ENCODE measurements around the gene RFK.

Gene RFK

DNA sequence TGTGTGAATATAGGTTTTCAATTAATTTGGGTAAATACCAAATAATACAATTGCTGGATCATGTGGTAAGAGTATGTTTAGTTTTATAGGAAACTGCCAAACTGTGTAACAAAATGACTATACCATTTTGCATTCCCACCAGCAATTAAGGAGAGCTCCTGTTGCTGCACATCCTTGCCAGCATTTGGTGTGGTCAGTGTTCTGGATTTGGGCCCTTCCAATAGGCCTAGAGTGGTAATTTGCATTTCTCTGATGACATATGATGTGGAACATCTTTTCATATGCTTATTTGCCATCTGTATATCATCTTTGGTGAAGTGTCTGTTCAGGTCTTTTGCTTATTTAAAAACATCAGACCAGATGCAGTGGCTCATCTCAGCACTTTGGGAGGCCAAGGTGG is 11.6 kb upstream of the RFK start:
- no peak for DNase-seq

DNA sequence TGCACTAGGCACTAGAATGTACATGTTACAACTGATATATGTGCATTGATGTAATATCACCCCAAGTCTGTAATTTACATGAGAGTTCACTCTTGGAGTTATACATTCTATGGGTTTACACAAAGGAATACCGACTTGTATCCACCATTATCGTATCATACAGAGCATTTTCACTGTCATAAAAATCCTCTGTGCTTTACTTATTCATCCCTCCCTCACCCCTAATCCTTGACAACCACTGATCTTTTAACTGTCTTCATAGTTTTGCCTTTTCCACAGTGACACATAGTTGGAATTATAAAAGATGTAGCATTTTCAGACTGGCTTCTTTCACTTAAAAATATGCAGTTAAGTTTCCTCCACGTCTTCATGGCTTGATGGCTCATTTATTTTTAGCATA is 11.1 kb upstream of the RFK start:
- no peak for DNase-seq

DNA sequence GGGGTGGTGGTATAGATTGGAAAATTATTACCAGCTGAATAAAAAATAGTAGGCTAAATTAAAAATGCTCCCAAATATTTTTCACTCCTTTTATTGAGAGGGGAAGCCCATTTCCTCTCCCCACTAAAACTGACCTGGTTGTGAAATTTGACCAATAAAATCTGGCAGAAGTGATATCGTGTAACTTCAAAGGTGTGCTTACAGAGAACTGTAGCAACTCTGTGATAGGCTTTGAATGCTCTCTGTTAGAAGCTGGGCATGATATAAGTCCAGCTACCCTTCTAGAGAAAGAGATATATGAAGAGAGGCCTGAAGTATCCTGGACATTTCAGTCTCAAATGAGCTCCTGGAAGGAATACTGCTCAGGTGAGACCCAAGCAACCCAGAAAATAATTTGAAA is 10.2 kb upstream of the RFK start:
- DNase-seq: no peak

DNA sequence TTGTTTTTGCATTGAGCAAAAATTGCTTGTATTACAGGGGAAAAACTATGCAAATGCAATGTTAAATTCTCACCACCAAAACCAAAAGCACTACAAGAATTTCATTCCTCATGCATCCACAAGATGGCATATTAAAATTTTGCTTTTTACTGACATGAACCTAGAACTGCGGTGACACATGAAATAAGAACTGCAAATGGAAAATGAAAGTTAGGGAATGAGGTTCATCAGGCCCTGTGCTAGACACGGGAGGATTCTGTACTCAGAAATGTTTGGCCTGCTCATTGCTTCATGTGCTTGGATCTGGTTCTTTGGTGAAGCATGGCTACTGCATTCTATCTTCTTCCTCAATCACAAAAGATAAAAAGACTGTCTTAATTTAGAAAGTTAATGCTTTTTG is 9.1 kb upstream of the RFK start:
- DNase-seq: no peak

DNA sequence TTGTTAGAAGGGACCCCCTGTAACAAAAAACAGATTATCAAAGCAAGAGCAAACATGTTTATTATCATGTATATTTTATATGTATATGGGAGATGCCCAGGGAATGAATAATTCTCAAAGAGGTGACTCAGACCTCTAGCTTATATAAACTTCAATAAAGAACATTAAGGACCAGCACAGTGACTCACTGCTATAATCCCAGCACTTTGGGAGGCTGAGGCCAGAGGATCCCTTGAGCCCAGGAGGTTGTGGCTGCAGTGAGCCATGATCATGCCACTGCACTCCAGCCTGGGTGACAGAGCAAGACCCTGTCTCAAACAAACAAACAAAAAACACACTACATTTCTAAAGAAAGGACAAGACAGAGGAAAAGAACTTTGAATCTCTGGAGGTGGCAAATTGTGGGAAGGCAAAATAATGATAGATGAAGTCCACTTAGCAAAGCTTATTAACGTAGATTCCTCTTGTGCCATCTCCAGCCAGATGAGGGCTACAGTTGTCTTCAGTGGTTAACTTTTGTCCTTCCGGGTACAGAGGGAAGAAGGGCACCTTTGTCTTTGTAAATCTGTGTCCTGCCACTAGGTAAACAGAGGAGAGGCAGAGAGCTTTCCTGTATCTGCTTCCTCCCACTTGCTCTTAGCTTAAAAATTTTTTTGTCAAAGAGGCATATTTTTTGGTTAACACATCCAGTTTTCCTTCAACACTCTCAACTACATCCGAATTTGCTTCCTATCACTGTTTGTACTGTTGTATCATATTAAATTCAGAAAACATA is 7.5 kb upstream of the RFK start:
- no peak for DNase-seq

DNA sequence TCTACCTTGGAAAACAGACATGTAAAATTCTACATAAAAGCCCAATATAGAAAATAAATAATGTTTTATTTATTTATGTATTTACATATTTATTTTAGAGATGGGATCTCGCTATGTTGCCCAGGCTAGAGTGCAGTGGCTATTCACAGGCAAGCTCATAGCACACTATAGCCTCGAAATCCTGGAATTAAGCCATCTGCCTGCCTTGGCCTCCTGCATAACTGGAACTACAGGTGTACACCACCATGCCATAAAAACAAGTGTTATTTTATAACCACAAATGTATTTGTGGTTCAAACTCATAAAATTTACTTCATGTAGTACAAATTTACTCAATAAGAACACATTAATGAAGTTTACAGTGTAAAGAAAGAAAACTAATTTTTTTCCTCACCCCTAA is 7.0 kb upstream of the RFK start:
- DNase-seq: no peak

DNA sequence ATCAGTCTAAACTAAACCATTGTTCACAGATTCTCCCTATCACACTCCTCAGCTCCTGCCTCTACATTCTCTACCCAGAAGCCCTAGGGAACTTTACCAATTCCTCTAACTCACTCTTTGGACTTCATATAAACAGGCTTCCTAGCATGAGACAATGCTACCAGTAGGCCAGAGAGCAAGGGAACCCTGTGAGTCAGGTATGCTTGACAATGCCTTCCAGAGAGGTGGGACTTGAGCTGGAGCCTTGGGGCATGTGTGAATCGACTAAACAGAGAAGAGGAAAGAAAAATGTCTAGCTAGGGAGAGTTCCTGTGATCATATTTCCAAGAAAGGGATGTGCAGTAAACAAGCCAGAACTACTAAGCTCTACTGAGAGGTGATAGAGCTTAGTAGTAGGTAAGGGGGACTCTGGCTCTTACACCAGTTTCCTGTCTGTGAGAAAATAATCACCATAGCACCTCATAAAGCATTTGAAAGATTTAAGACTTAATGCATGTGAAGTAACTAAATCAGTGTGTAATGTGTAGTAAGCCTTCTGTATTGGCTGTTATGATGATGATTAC is 6.4 kb upstream of the RFK start:
- no peak for DNase-seq

DNA sequence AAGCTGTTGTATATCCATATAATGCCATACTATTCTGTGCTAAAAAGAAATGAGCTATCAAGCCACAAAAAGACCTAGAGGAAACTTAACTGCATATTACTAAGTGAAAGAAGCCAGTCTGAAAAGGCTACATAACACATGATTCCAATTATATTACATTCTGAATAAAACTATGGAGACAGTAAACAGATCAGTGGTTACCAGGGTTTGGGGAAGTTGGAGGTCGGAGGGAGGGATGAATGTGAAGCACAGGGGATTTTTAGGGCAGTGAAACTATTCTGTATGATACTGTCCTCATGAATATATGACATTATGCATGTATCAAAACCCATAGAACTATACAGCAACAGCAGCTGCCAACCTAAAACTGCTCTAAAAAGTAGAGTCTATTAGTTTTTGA is 5.6 kb upstream of the RFK start:
- no peak for DNase-seq

DNA sequence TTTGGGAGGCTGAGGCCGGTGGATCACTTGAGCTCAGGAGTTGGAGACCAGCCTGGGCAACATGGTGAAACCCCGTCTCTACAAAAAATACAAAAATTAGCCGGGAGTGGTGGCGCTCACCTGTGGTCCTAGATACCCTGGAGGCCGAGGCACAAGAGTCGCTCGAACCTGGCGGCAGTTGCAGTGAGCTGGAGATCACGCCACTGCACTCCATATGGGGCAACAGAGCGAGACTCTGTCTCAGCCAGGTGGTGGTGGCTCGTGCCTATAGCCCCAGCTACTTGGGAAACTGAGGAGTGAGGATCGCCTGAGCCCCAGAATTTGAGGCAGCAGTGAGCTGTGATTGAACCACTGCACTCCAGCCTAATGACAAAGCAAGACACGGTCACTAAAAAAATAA is 2.4 kb upstream of the RFK start:
- DNase-seq: no peak

DNA sequence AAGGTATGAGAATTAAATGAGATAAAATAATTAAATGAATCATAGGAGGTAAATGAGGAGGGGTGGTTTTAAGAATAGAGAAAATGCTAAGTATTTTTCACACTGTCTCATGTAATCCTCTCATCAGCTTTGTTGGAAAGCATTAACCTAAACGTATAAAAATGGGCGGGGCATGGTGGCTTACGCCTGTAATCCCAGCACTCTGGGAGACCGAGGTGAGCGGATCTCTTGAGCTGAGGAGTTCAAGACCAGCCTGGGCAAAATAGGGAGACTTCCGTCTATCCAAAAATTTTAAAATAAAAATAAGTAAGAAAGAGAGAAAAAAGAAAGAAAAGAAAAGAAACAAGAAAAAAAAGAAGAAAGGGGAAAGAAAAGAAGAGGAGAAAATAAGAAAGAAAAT is 1.9 kb upstream of the RFK start:
- DNase-seq: no peak

DNA sequence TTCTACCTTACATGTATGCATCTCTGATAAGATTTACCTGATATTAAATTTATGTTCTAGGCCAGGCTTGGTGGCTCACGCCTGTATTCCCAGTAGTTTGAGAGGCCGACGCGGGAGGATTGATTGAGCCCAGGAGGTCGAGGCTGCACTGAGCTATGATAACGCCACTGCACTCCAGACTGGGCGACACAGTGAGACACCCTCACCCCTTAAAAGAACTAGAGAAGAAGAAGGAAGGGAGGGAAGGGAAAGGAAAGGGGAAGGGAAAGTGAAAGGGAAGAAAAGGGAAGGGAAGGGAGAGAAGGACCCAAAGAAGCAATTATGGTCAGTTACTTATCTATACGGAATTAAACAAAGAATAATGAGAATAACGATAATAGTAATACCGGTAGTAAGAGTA is 1.2 kb upstream of the RFK start:
- no peak for DNase-seq

DNA sequence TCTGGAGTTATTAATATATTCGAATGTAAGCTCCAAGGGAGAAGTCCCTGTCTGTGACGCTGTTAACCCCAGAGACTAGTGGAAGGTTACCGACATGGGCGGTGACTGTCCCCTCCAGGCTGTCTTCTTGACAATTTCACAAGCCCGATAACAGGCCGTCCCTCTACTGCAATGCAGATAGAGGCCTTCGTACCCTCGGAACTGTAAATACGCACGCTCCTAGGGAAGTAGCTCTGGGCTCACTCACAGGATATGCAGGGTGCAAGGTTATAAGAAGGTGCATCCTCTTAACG is 680 bp upstream of the RFK start:
- DNase-seq: peak in 2 of 4 experiments; percentile 48 to 50

DNA sequence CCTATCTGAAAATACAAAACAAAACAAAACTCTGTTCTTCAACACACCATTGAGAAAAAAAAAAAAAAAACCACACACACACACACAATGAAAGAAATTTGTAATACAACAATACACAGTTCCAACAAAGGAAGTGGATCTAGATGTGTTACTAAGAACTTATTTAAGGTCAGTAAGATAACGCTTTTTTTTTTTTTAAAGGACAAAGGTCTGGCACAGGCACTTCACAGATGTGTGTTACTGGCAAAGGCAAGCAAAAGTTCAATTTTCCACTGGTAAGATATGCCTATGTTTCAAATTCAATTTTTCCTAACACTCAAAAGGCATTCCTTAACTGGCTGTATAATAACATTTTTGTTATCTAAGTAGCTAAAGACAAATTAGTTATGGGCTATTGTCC is 3.6 kb downstream of the RFK start:
- DNase-seq: no peak

DNA sequence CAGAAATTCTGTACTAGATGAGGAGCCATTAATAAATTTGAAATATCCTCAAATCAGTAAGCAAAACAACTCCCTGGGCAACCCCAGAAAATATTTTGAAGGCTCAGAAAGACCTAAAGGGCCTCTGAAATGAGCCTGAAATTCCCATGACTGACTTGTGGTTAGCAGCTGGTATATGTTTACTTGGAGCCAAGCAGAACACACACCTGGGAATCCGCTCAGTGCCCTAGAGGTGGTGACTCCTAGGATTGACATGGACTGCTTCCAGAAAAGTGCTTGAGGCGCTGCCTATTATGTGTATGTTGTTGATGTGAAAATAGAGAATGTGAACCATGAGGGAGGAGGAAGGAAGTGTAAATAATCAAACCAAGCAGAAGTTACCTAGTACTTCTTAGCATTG is 14.7 kb downstream of the RFK start:
- DNase-seq: no peak

DNA sequence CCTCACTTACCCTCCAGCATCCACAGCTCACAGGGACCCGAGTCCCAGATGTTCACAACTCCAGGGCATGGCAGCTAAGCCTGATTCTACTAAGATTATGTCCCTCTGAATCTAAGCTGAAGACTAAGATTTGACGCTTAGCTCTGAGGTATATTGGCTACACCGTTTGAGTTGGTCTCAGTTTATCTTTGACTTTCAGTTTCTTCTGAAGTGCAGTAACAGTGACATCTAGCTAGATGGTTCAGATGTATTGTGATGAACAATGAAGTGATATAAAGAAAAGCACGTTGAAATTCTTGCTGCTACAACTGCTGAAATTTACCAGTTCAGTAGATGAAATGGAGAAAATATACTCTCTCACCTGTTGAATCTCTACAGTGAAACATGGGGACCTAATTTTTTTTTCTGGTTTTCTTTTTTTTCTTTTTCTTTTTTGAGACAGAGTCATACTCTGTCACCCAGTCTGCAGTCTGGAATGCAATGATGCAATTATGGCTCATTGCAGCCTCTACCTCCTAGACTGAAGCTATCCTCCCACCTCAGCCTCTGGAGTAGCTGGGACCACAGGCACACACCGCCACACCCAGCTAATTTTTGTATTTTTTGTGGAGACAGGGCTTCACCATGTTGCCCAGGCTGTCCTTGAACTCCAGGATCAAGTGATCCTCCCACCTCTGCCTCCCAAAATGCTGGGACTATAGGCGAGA is 15.7 kb downstream of the RFK start:
- no peak for DNase-seq

DNA sequence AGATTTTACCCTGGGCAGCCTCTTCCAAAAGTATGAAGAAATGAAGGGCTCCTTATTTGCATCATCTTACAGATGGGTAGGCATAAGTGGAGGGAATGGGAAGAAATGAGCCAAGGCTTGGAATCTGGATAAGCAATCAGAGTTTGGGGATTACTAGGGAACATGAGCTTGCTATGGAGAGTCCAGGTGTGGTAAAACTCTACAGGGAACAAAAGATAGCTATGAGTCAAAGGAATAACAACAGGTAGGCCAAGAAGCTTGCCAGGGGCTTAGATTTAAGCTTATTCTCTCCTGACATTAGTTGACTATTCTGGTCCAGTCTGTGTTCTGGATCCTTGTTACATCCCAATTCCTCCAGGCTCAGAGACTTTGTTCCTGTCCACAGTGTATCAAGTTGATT is 16.4 kb downstream of the RFK start:
- no peak for DNase-seq

DNA sequence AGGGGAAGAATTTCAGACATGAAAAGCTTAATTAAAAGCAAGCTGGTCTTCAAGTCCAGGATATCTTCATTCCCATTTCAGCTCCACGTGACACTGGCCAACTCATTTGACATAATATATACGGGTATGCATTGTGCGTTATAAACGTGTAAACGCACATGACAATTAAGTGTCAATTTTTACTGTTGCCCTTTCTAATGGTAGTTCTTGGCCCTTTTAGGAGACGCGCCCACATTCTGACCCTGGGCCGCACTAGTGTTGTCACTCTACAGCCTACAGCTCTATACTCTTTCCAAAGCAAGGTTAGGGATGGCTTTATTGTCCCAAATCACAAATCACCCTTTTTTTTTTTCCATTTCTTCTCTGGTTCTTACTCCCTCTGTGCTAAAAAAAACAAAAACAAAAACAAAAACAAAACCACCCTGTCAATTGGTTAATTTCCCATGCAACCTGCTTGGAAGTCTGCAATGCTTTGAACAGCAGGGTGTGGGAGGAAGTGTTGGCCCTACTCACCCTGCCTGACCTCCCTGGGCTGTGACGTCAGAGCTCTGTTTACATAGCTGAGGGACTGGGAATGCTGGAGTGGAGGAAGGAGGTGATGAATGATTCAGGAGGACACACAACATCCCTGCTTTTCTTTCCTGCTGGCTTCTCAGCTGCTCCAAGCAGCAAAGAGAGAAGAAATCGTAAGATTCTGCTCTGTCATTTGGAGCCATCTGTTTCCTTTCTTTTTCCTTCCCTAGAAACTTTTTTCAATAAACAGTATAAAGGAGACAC is 19.3 kb downstream of the RFK start:
- DNase-seq: no peak

DNA sequence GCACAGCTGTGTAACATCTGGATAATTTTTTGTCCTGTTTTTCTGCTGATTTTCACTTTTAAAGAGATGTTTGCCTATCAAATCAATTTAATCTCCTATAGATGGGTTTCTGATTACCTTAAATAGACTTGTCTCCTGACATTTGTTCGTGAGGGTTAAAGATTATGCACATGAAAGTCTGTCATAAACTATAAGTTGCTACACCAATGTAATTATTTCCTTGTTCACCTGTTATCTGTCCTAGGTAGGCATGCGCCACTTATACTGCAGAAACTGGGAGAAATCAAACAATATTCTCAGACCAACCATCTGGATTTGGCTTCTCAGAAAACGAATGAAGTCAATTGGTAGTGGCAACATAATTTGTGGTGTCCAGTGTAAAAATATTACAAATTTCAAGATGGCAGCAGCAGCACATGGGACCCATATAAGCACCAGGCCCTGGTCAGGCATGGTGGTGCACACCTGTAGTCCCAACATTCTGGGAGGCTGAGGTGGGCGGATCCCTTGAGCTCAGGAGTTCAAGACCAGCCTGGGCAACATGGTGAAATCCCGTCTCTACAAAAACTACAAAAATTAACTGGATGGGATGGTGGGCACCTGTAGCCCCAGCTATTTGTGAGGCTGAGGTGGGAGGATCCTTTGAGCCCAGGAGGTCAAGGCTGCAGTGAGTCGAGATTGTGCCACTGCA is 20.3 kb downstream of the RFK start:
- no peak for DNase-seq

DNA sequence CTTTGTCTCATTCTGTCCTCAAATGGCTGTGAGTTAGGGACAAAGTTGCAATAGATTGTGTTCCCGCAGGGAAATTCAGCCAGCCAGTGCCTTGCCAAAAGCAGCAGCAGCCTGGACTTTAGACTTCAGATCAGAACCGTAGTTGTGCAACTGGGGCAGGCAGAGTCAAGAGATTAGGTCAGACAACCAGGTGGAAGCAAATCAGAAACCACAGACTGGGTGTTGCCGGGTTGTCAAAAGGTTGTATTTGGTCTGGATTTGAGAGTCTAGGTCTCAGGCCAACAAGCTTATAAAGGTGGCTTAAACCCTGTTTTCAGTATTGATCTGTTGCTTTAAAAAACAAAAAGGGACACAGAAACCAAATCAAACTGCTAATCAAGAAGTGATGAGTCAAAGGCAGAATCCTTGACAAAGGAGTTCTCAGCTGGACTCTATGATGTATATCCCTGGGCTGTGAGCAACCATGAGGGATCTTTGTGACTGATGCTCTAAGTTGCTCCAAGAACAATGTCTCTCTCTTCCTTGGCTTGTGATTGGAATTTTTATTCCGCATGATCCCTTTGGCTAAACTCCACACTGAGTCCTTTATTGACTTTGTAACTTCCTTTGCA is 20.9 kb downstream of the RFK start:
- no peak for DNase-seq

DNA sequence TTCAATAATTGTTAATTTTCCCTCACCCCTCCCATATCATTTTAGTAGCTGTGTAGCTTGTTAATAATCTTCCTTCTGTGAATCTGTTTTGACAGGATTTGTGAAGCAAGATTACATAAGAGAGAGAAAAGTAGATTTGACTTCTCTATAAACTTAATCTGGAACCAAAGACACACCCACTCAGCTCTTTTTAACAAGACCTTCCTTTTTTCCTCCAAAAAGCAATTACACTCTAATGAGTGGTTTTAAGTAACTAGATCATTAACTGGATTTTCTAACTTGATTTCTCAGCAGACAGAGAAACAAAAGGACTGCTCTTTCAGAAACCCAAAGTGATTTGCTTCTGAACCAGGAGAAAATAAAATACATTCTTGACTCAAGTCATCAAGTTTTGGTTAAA is 21.9 kb downstream of the RFK start:
- no peak for DNase-seq

DNA sequence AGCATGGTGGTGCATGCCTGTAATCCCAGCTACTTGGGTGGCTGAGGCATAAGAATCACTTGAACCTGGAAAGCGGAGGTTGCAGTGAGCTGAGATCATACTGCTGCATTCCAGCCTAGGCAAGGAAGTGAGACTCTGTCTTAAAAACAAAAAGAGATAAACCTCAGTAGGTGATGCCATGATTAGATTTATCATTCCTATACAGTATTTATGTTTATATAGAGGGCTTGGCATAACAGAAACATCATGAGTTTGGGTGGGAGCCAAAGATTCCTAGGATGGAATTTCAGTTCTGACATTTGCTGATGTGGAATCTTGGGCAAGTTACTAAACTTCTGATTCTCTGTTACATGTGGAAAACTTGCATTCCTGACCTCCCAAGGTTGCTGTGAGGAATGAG is 22.3 kb downstream of the RFK start:
- no peak for DNase-seq

DNA sequence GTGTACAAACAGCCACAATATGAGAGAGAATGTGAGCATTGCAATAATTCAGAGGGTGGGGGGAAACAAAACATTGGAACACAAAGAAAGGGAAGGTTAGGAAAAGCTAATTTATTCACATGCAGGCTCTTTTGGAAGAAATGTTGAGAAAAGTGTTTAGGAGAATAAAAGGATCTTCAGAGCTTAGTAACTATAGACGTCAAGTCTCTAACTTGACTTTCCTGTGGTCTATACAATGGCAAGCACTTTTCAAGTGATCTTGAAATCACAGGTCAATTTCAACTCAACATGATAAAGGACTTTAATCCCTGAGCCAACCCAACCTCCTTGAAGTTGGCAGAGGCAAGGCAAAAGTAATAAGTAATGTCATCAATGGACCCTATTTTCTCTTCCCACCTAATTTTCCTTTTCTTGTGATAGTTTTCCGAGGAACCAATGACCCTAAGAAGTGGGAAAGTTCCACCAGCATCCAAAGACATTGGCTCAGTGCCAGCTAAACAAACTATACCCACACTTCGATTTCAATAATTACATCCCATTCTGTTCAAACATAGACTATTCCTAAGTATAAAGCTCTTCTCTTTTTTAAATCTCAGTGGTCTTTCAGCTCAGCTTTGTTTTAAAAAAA is 23.7 kb downstream of the RFK start:
- DNase-seq: no peak
